ENCODE measurements around the gene MLANA. TPM values are rescaled to one million over a fixed set of nuclear protein-coding genes. Genes with fewer than 3 reads are reported as not detected.

The MLANA gene
- polyA plus RNA-seq, 2 donors: not detected

DNA sequence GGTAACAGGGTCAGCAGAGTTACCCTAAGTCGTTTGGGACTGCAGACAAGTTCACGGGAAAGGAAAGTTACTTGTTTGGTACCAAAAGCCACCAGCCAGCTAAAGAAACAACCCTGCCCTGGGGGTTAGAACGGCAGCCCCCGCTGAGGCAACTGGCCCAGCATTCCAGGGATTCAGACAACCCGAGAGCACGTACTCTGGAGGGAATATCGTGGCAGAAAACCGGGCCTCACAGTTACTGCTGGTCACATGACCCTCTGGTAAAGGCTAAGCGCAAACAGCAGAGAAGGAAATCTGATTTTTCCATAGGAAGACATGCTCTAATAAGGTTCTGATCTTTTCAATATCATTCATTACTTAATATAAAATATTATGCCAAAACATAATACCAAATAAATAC is 22.5 kb upstream of the MLANA start:
- Histone ChIP-seq H3K9me3 (ENCODE audit: control insufficient read depth in 2 of 2, insufficient read depth in 1 of 2, low read depth in 1 of 2, low read length in 1 of 2) (no peaks in the 10 kb centered on the region), H3K4me3 (ENCODE audit: low read depth in 1 of 2, low read length in 2 of 2) (no peak overlapping the region), H3K36me3 (ENCODE audit: control insufficient read depth in 2 of 2, insufficient read depth in 2 of 2, low read length in 1 of 2) (peaks cover 2 to 4% of the 10 kb centered on the region in 2 donors), H3K4me1 (ENCODE audit: control insufficient read depth in 2 of 2, insufficient read depth in 2 of 2, low read length in 1 of 2) (no peaks in the 10 kb centered on the region), H3K27me3 (ENCODE audit: control insufficient read depth in 1 of 2, insufficient read depth in 2 of 2, low read length in 2 of 2) (no peaks in the 10 kb centered on the region), H3K27ac (ENCODE audit: low read depth in 2 of 2, low read length in 1 of 2) (no peak overlapping the region)
- WGBS, 2 donors: 82 to 84% methylated on average over 9 of the region's 9 CpGs

DNA sequence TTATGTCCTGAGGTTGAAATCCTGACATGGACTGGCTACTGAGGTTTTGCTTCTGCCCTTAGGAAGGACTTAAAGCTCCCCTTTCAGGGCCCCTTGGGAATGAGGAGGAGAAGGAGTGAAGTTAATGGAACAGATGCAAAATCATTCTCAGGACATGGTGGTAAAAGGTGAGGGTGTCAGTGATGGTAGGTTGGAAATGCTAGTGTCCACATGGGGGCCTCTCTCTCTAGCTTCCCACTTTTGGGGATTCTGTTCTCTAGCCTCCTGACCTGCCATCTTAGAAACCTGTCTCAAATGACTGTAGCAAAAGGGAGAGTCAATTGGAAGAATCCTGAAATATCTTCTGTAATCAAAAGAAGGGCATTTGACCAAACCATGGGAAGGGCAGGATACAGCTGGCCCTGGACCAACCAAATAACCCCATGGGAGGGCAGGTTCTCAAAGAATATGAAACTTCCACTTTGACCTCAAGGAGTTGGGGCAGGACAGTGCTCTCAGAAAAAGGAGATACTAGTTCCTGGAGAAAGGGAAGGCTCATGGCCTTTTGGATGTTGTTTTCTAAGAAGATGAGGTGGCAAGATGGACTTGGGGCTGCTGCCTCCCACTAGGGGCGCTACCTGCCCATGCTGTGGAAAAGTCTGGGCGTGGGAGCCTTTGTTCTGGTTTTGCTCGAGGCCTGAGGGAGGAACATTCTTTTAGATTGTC is 21.2 kb upstream of the MLANA start:
- peaks cover 2 to 4% of the 10 kb centered on the region in 2 donors for H3K36me3 ChIP-seq (ENCODE audit: control insufficient read depth in 2 of 2, insufficient read depth in 2 of 2, low read length in 1 of 2)
- no peak overlapping the region for H3K27ac ChIP-seq (ENCODE audit: low read depth in 2 of 2, low read length in 1 of 2)
- no peak overlapping the region for H3K4me3 ChIP-seq (ENCODE audit: low read depth in 1 of 2, low read length in 2 of 2)
- H3K9me3 ChIP-seq (ENCODE audit: control insufficient read depth in 2 of 2, insufficient read depth in 1 of 2, low read depth in 1 of 2, low read length in 1 of 2): no peaks in the 10 kb centered on the region
- H3K4me1 ChIP-seq (ENCODE audit: control insufficient read depth in 2 of 2, insufficient read depth in 2 of 2, low read length in 1 of 2): no peaks in the 10 kb centered on the region
- 67 to 81% methylated on average over 3 of the region's 3 CpGs for WGBS, 2 donors
- no peaks in the 10 kb centered on the region for H3K27me3 ChIP-seq (ENCODE audit: control insufficient read depth in 1 of 2, insufficient read depth in 2 of 2, low read length in 2 of 2)

DNA sequence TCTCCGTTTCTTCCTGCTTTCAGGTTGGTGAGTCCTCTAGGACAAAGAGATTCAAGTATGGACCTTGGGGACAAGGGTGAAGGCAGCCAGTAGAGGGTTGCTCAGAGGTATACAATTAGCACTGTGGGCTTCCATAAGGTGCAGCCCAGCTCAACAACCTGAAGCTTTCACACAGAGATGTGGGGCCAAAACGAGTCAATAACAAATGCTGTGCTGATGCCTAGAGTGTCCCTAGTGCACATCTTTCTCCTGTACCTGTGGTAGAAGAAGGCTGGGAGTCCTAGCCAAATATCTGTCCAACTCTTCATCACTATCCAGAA is 20.7 kb upstream of the MLANA start:
- Histone ChIP-seq H3K36me3 (ENCODE audit: control insufficient read depth in 2 of 2, insufficient read depth in 2 of 2, low read length in 1 of 2) (peaks cover 2 to 4% of the 10 kb centered on the region in 2 donors), H3K4me3 (ENCODE audit: low read depth in 1 of 2, low read length in 2 of 2) (no peak overlapping the region), H3K4me1 (ENCODE audit: control insufficient read depth in 2 of 2, insufficient read depth in 2 of 2, low read length in 1 of 2) (no peaks in the 10 kb centered on the region), H3K27me3 (ENCODE audit: control insufficient read depth in 1 of 2, insufficient read depth in 2 of 2, low read length in 2 of 2) (no peaks in the 10 kb centered on the region), H3K9me3 (ENCODE audit: control insufficient read depth in 2 of 2, insufficient read depth in 1 of 2, low read depth in 1 of 2, low read length in 1 of 2) (no peaks in the 10 kb centered on the region), H3K27ac (ENCODE audit: low read depth in 2 of 2, low read length in 1 of 2) (peak overlapping the region in 1 of 2 donors; percentile 61)
- WGBS, 2 donors: 65 to 71% methylated on average over 2 of the region's 2 CpGs

DNA sequence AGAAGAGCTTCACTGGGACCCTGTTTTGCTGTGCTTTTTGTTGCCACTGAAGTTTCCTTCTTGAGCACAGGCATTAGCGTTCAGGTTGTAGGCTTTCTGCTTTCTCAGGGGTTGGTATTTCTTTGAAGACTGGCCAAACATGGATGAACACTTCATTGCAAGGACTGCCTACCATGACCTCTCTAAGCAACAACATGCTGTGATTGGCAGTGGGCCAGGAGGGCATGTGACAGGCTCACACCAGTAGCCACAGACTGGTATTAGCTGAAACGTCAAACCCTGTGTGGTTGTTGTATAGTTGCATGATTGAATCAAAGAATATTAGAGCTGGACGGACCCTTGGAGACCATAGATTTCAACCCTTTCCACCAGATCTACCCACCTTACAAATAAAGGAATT is 20.0 kb upstream of the MLANA start:
- H3K9me3 ChIP-seq (ENCODE audit: control insufficient read depth in 2 of 2, insufficient read depth in 1 of 2, low read depth in 1 of 2, low read length in 1 of 2): no peaks in the 10 kb centered on the region
- no peak overlapping the region for H3K27ac ChIP-seq (ENCODE audit: low read depth in 2 of 2, low read length in 1 of 2)
- H3K27me3 ChIP-seq (ENCODE audit: control insufficient read depth in 1 of 2, insufficient read depth in 2 of 2, low read length in 2 of 2): no peaks in the 10 kb centered on the region
- H3K4me3 ChIP-seq (ENCODE audit: low read depth in 1 of 2, low read length in 2 of 2): no peak overlapping the region
- no peaks in the 10 kb centered on the region for H3K4me1 ChIP-seq (ENCODE audit: control insufficient read depth in 2 of 2, insufficient read depth in 2 of 2, low read length in 1 of 2)
- H3K36me3 ChIP-seq (ENCODE audit: control insufficient read depth in 2 of 2, insufficient read depth in 2 of 2, low read length in 1 of 2): peaks cover 2 to 4% of the 10 kb centered on the region in 2 donors
- WGBS, 2 donors: 69 to 71% methylated on average over 3 of the region's 3 CpGs

DNA sequence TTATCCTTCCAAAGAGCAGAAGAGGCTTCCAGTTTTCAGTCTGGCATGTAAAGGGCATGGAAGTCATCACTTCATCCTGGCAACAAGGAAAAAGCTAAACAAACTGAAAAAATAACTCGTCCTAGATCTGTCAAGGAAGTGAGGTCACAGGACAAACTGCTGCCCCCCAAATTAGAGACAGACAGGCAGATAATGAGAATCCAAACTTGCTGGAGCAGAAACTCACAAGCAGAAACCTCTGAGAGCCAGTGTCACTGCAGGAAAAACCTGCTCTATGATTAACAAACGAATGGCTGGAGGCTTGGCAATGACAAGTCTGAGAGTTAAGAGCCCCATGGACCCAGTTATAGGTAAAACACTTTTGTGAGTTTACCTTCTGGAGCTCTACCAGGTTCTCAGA is 18.9 kb upstream of the MLANA start:
- no peaks in the 10 kb centered on the region for H3K4me1 ChIP-seq (ENCODE audit: control insufficient read depth in 2 of 2, insufficient read depth in 2 of 2, low read length in 1 of 2)
- 42 to 51% methylated on average over 2 of the region's 2 CpGs for WGBS, 2 donors
- peaks cover 4 to 6% of the 10 kb centered on the region in 2 donors for H3K36me3 ChIP-seq (ENCODE audit: control insufficient read depth in 2 of 2, insufficient read depth in 2 of 2, low read length in 1 of 2)
- no peaks in the 10 kb centered on the region for H3K9me3 ChIP-seq (ENCODE audit: control insufficient read depth in 2 of 2, insufficient read depth in 1 of 2, low read depth in 1 of 2, low read length in 1 of 2)
- no peak overlapping the region for H3K4me3 ChIP-seq (ENCODE audit: low read depth in 1 of 2, low read length in 2 of 2)
- H3K27ac ChIP-seq (ENCODE audit: low read depth in 2 of 2, low read length in 1 of 2): peak overlapping the region; percentile 47 to 80
- H3K27me3 ChIP-seq (ENCODE audit: control insufficient read depth in 1 of 2, insufficient read depth in 2 of 2, low read length in 2 of 2): no peaks in the 10 kb centered on the region

DNA sequence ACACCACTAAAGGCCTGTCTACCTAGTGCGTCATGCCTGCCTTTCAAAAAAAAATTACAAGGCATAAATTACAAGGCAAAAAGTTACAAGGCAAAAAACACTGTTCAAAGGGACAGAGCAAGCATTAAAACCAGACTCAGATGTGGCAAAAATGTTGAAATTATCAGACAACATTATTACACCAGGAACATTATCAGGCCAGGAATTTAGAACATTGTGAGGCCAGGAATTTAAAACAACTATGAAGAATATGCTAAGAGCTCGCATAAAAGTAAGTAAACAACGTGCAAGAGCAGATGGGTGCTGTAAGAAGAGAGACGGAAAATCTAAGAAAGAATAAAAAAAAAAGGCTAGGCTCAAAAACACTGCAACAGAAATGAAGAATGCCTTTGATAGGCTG is 18.2 kb upstream of the MLANA start:
- Histone ChIP-seq H3K4me1 (ENCODE audit: control insufficient read depth in 2 of 2, insufficient read depth in 2 of 2, low read length in 1 of 2) (no peaks in the 10 kb centered on the region), H3K27me3 (ENCODE audit: control insufficient read depth in 1 of 2, insufficient read depth in 2 of 2, low read length in 2 of 2) (no peaks in the 10 kb centered on the region), H3K27ac (ENCODE audit: low read depth in 2 of 2, low read length in 1 of 2) (peak overlapping the region; percentile 66 to 80), H3K36me3 (ENCODE audit: control insufficient read depth in 2 of 2, insufficient read depth in 2 of 2, low read length in 1 of 2) (peaks cover 1 to 7% of the 10 kb centered on the region in 2 donors), H3K4me3 (ENCODE audit: low read depth in 1 of 2, low read length in 2 of 2) (no peak overlapping the region), H3K9me3 (ENCODE audit: control insufficient read depth in 2 of 2, insufficient read depth in 1 of 2, low read depth in 1 of 2, low read length in 1 of 2) (no peaks in the 10 kb centered on the region)
- 72 to 80% methylated on average over 4 of the region's 4 CpGs for WGBS, 2 donors

DNA sequence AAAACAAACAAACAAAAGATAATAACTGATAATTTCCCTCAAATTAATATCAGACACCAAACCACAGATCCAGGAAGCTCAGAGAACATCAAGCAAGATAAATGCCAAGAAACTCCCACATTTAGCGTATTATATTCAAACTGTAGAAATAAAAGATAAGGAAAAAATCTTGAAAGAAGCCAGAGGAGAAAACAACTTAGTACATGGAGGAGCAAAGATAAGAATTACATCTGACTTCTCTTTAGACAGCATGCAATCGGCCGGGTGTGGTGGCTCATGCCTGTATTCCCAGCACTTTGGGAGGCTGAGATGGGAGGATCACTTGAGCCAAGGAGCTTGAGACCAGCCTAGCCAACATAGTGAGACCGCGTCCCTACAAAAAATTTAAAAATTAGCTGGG is 17.2 kb upstream of the MLANA start:
- Histone ChIP-seq H3K27ac (ENCODE audit: low read depth in 2 of 2, low read length in 1 of 2) (no peak overlapping the region), H3K4me3 (ENCODE audit: low read depth in 1 of 2, low read length in 2 of 2) (no peak overlapping the region), H3K4me1 (ENCODE audit: control insufficient read depth in 2 of 2, insufficient read depth in 2 of 2, low read length in 1 of 2) (no peaks in the 10 kb centered on the region), H3K9me3 (ENCODE audit: control insufficient read depth in 2 of 2, insufficient read depth in 1 of 2, low read depth in 1 of 2, low read length in 1 of 2) (no peaks in the 10 kb centered on the region), H3K27me3 (ENCODE audit: control insufficient read depth in 1 of 2, insufficient read depth in 2 of 2, low read length in 2 of 2) (no peaks in the 10 kb centered on the region), H3K36me3 (ENCODE audit: control insufficient read depth in 2 of 2, insufficient read depth in 2 of 2, low read length in 1 of 2) (peaks cover 0 to 7% of the 10 kb centered on the region in 2 donors)
- WGBS, 2 donors: 97 to 98% methylated on average over 5 of the region's 5 CpGs

DNA sequence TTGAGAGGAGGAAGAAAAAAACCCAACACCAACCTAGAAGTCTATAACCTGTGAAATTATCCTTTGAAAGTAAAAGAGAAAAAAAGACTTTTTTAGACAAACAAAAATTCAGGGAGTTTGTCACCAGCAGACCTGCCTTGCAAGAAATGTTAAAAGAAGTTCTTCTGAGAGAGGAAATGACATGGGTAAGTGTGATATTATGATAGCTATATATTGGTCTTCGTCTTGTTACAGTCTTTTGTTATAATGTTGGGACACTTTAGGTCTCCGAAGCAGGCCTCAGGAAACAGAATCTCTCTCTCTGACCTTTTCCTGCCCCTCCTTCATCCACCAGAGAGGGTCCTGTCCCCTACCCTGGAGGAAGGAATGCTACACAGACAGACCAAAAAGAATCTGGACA is 16.6 kb upstream of the MLANA start:
- Histone ChIP-seq H3K9me3 (ENCODE audit: control insufficient read depth in 2 of 2, insufficient read depth in 1 of 2, low read depth in 1 of 2, low read length in 1 of 2) (no peaks in the 10 kb centered on the region), H3K4me1 (ENCODE audit: control insufficient read depth in 2 of 2, insufficient read depth in 2 of 2, low read length in 1 of 2) (no peaks in the 10 kb centered on the region), H3K36me3 (ENCODE audit: control insufficient read depth in 2 of 2, insufficient read depth in 2 of 2, low read length in 1 of 2) (peaks cover 0 to 7% of the 10 kb centered on the region in 2 donors), H3K27ac (ENCODE audit: low read depth in 2 of 2, low read length in 1 of 2) (no peak overlapping the region), H3K4me3 (ENCODE audit: low read depth in 1 of 2, low read length in 2 of 2) (no peak overlapping the region), H3K27me3 (ENCODE audit: control insufficient read depth in 1 of 2, insufficient read depth in 2 of 2, low read length in 2 of 2) (no peaks in the 10 kb centered on the region)
- 85 to 89% methylated on average over 2 of the region's 2 CpGs for WGBS, 2 donors

DNA sequence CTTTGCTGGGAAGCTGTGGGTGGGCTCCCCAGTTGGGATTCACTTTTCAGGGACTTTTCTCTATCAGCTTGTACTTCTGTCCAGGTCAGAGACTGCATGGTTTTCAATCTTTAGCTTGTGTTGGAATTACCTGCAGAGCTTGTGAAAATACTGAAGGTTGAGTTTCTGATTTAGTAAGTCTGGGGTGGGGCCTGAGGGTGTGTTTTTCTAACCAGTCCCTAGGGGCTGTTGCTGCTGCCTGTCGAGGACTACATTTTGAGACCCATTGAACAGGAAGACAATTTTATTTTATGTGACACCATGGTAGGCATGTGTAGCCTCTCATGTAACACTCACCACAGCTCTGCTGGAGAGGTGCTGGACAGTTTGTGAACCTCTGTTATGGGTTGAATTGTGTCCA is 14.7 kb upstream of the MLANA start:
- WGBS, 2 donors: 68 to 75% methylated on average over 1 of the region's 1 CpG
- H3K27ac ChIP-seq (ENCODE audit: low read depth in 2 of 2, low read length in 1 of 2): no peak overlapping the region
- H3K36me3 ChIP-seq (ENCODE audit: control insufficient read depth in 2 of 2, insufficient read depth in 2 of 2, low read length in 1 of 2): peaks cover 0 to 5% of the 10 kb centered on the region in 2 donors
- no peaks in the 10 kb centered on the region for H3K4me1 ChIP-seq (ENCODE audit: control insufficient read depth in 2 of 2, insufficient read depth in 2 of 2, low read length in 1 of 2)
- no peaks in the 10 kb centered on the region for H3K27me3 ChIP-seq (ENCODE audit: control insufficient read depth in 1 of 2, insufficient read depth in 2 of 2, low read length in 2 of 2)
- no peaks in the 10 kb centered on the region for H3K9me3 ChIP-seq (ENCODE audit: control insufficient read depth in 2 of 2, insufficient read depth in 1 of 2, low read depth in 1 of 2, low read length in 1 of 2)
- no peak overlapping the region for H3K4me3 ChIP-seq (ENCODE audit: low read depth in 1 of 2, low read length in 2 of 2)

DNA sequence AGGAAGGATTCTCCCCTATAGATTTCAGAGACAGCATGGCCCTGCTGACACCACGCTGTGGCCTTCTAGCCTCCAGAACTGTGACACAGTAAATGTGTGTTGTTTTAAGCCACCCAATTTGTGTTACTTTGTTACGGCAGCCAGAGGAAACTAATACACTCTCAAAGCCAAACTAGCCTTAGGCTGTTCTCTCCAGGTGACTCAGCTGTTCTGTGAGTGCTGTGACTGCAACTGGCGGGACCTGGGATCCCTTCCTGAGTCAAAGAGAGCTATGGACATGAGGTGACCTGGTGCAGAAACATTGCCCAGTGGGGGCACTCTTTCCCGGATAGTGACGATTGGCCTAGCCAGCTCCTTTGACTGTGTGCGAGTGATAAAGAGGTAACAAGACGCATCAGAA is 14.0 kb upstream of the MLANA start:
- H3K9me3 ChIP-seq (ENCODE audit: control insufficient read depth in 2 of 2, insufficient read depth in 1 of 2, low read depth in 1 of 2, low read length in 1 of 2): no peaks in the 10 kb centered on the region
- no peak overlapping the region for H3K4me3 ChIP-seq (ENCODE audit: low read depth in 1 of 2, low read length in 2 of 2)
- H3K27me3 ChIP-seq (ENCODE audit: control insufficient read depth in 1 of 2, insufficient read depth in 2 of 2, low read length in 2 of 2): no peaks in the 10 kb centered on the region
- H3K4me1 ChIP-seq (ENCODE audit: control insufficient read depth in 2 of 2, insufficient read depth in 2 of 2, low read length in 1 of 2): no peaks in the 10 kb centered on the region
- no peak overlapping the region for H3K27ac ChIP-seq (ENCODE audit: low read depth in 2 of 2, low read length in 1 of 2)
- H3K36me3 ChIP-seq (ENCODE audit: control insufficient read depth in 2 of 2, insufficient read depth in 2 of 2, low read length in 1 of 2): peaks cover 0 to 5% of the 10 kb centered on the region in 2 donors
- WGBS, 2 donors: 87 to 92% methylated on average over 7 of the region's 7 CpGs

Measured in esophagus (tissue), 2 donors.